B cell (primary cell): ENCODE results near the gene PARD3. TPM values are rescaled to one million over a fixed set of nuclear protein-coding genes. Genes with fewer than 3 reads are reported as not detected.

ENCODE experiments used
- ATAC-seq: fragments of 200-7000 bp; cut with Tn5 transposase; one replicate; pipeline ENCODE4 v1.10.0; 2021; ENCODE audit warnings: low read depth, mild to moderate bottlenecking, moderate number of reproducible peaks, moderate library complexity
- CTCF ChIA-PET: fragments of 350-600 bp; sonication (Branson Sonifier 250); formaldehyde crosslinking; loops from one replicate; lab custom pipeline; 2021; ENCODE audit warnings: antibody characterized with exemption, inconsistent platforms; lab: Charles Lee
- POLR2A ChIA-PET: fragments of 350-600 bp; sonication (Branson Sonifier 250); formaldehyde crosslinking; loops from one replicate; lab custom pipeline; 2021; ENCODE audit warnings: antibody characterized with exemption; lab: Charles Lee
- DNase-seq: peaks from one replicate; pipeline ENCODE4 v3.0.0; 2013
- H2AFZ ChIP-seq: 2 replicates; pipeline ENCODE4 v1.6.1; 2012; ENCODE audit warnings: mild to moderate bottlenecking, low read depth, low read length; ENCODE audit not compliant: insufficient read depth, poor library complexity, severe bottlenecking
- H3K27ac ChIP-seq, 2 donors: 1 replicate in 1 of 2; 2 replicates in 1 of 2; pipeline ENCODE4 v1.5.1; 2012 to 2013; ENCODE audit warnings: low read length in 2 of 2, mild to moderate bottlenecking in 2 of 2, moderate library complexity in 1 of 2
- H3K27me3 ChIP-seq, 4 experiments: fragments of 200-600 bp in 1 of 4; sonication (generic) in 1 of 4; replicated peaks in 1 of 4; 1 replicate in 2 of 4; 2 replicates in 2 of 4; pipeline versions ENCODE4 v1.6.1 to v1.7.0; 2013 to 2016; ENCODE audit warnings: low read length in 3 of 4, mild to moderate bottlenecking in 2 of 4, mixed read lengths in 1 of 4, moderate library complexity in 1 of 4; ENCODE audit not compliant: insufficient read depth in 4 of 4, control insufficient read depth in 3 of 4; ENCODE audit errors: control extremely low read depth in 1 of 4
- H3K36me3 ChIP-seq, 2 experiments: replicated peaks in 1 of 2; 1 replicate in 1 of 2; 2 replicates in 1 of 2; pipeline versions ENCODE4 v1.6.1 to v1.7.1; 2013; ENCODE audit warnings: low read length in 1 of 2; ENCODE audit not compliant: insufficient read depth in 2 of 2, control insufficient read depth in 1 of 2; ENCODE audit errors: control extremely low read depth in 1 of 2, extremely low read depth in 1 of 2
- H3K4me1 ChIP-seq, 2 donors: fragments of 200-600 bp in 1 of 2; sonication (generic) in 1 of 2; 1 replicate in 1 of 2; 2 replicates in 1 of 2; pipeline versions ENCODE4 v1.5.1 to v1.6.1; 2013 to 2017; ENCODE audit warnings: low read length in 2 of 2; ENCODE audit not compliant: control insufficient read depth in 2 of 2, insufficient read depth in 2 of 2
- H3K4me2 ChIP-seq: replicated peaks from 2 replicates; pipeline ENCODE3; 2012; ENCODE audit warnings: mild to moderate bottlenecking, low read depth, low read length; ENCODE audit not compliant: poor library complexity, severe bottlenecking
- H3K4me3 ChIP-seq, 5 experiments: fragments of 200-600 bp in 1 of 5; sonication (generic) in 1 of 5; 1 replicate in 3 of 5; 2 replicates in 2 of 5; pipeline versions ENCODE4 v1.5.1 to v1.7.0; 2011 to 2016; ENCODE audit warnings: low read length in 4 of 5, mild to moderate bottlenecking in 4 of 5, low read depth in 2 of 5, control low read depth in 1 of 5, moderate library complexity in 1 of 5; ENCODE audit not compliant: insufficient read depth in 1 of 5; ENCODE audit errors: control extremely low read depth in 1 of 5, extremely low read depth in 1 of 5
- H3K79me2 ChIP-seq: fragments of 200-600 bp; sonication (generic); one replicate; pipeline ENCODE4 v1.6.0; 2016; ENCODE audit warnings: low read length; ENCODE audit not compliant: control insufficient read depth, insufficient read depth
- H3K9ac ChIP-seq: fragments of 200-600 bp; sonication (generic); 2 replicates; pipeline ENCODE4 v1.6.1; 2017; ENCODE audit warnings: mild to moderate bottlenecking, low read length, moderate library complexity
- H3K9me3 ChIP-seq, 3 donors: one replicate each; pipeline versions ENCODE4 v1.6.1 to v1.7.1; 2013; ENCODE audit warnings: low read length in 2 of 3; ENCODE audit not compliant: control insufficient read depth in 2 of 3, insufficient read depth in 1 of 3; ENCODE audit errors: control extremely low read depth in 1 of 3
- H4K20me1 ChIP-seq: 2 replicates; pipeline ENCODE4 v1.6.0; 2012; ENCODE audit warnings: mild to moderate bottlenecking, low read length; ENCODE audit not compliant: insufficient read depth, control insufficient read depth, poor library complexity, severe bottlenecking
- H3K27ac Mint-ChIP-seq: one replicate; pipeline ENCODE4 v1.8.0; 2021; ENCODE audit warnings: mixed read lengths
- H3K27me3 Mint-ChIP-seq: one replicate; pipeline ENCODE4 v1.8.0; 2021; ENCODE audit warnings: mixed read lengths
- H3K4me1 Mint-ChIP-seq: one replicate; pipeline ENCODE4 v1.8.0; 2021; ENCODE audit warnings: mixed read lengths
- H3K4me3 Mint-ChIP-seq: one replicate; pipeline ENCODE4 v1.8.0; 2021; ENCODE audit warnings: mixed read lengths
- H3K9me3 Mint-ChIP-seq: one replicate; pipeline ENCODE4 v1.8.0; 2022; ENCODE audit warnings: mixed read lengths; ENCODE audit not compliant: insufficient read depth
- CTCF ChIP-seq: fragments of 200-600 bp; IDR thresholded peaks from one replicate; pipeline ENCODE4 v1.8.0; 2022; ENCODE audit warnings: antibody characterized with exemption, mild to moderate bottlenecking
- EZH2 ChIP-seq: IDR thresholded peaks from 2 replicates; pipeline ENCODE4 v1.6.1; 2012; ENCODE audit warnings: borderline replicate concordance, low read depth, mild to moderate bottlenecking, moderate library complexity, low read length; ENCODE audit not compliant: insufficient read depth, poor library complexity, severe bottlenecking
- WGBS: methylation state at CpG from one replicate; pipeline ENCODE4 v1.1.5; 2013; ENCODE audit warnings: missing lambda C conversion rate; ENCODE audit not compliant: insufficient coverage; 5-methylcytosine and 5-hydroxymethylcytosine counted together
- intact Hi-C: fragments of 100-400 bp; cut with micrococcal nuclease; formaldehyde crosslinking; loops from one replicate; pipeline ENCODE4 v1.10.0; 2022
- polyA plus RNA-seq: library from polyadenylated mRNA; depleted of rRNA; stranded (reverse); fragments of >200 nt; gene quantifications from 2 replicates; pipeline ENCODE4 v1.2.3, GENCODE V29; 2012
- total RNA-seq, 2 donors: library from RNA; stranded (reverse); fragments of 120-200 nt in 1 of 2; gene quantifications; 1 replicate in 1 of 2; 2 replicates in 1 of 2; pipeline versions ENCODE4 v1.2.3 to v1.2.4, GENCODE V29; 2013 to 2022

Gene PARD3
- total and polyA plus RNA-seq, 2 donors (not counting 1 experiment from before 2014, with no cell fraction given) = not detected

- intact Hi-C loops = no loop called here
These were observed 201.6 kb downstream of the PARD3 start for GRCh38 chr10:34613491-34613890.

GRCh38 chr10:34612938-34613337 lies 202.2 kb downstream of the PARD3 start:
- CTCF ChIA-PET = interaction anchor here (1.2 kb wide), 1 partner anchor 8 kb away, joined by 3 read pairs; no protein-coding TSS in a partner anchor

More at GRCh38 chr10:34613491-34613890, 201.6 kb downstream of the PARD3 start:
- Histone ChIP-seq H3K9ac (no peak overlapping the region), H3K9me3 (no peaks in the 10 kb centered on the region), H3K36me3 (no peaks in the 10 kb centered on the region), H3K4me1 (no peaks in the 10 kb centered on the region), H3K79me2 (no peaks in the 10 kb centered on the region), H3K4me3 (no peak overlapping the region), H3K4me2 (no peak overlapping the region), H3K27ac (no peak overlapping the region), H4K20me1 (no peaks in the 10 kb centered on the region), H2AFZ (no peak overlapping the region), H3K27me3 (no peaks in the 10 kb centered on the region)
- no peaks in the 10 kb centered on the region for H3K9me3 Mint-ChIP-seq
- H3K27ac Mint-ChIP-seq = no peak overlapping the region
- ChIA-PET CTCF (no interaction called here), POLR2A (no interaction called here)
- H3K4me1 Mint-ChIP-seq = no peaks in the 10 kb centered on the region
- TF ChIP-seq CTCF = no peak
- TF ChIP-seq EZH2 = no peak
- peaks cover 11% of the 10 kb centered on the region for H3K27me3 Mint-ChIP-seq
- DNase-seq (no peak), ATAC-seq (no peak)
- no peak overlapping the region for H3K4me3 Mint-ChIP-seq
- WGBS = no CpG with 5 or more reads among the region's 3 CpGs

More at GRCh38 chr10:34612938-34613337, 202.2 kb downstream of the PARD3 start:
- Histone ChIP-seq H3K27me3 (no peaks in the 10 kb centered on the region), H3K9ac (no peak overlapping the region), H3K4me3 (no peak overlapping the region), H3K4me2 (no peak overlapping the region), H3K36me3 (no peaks in the 10 kb centered on the region), H2AFZ (no peak overlapping the region), H3K27ac (no peak overlapping the region), H4K20me1 (no peaks in the 10 kb centered on the region), H3K9me3 (no peaks in the 10 kb centered on the region), H3K4me1 (no peaks in the 10 kb centered on the region), H3K79me2 (no peaks in the 10 kb centered on the region)
- ATAC-seq = no peak
- DNase-seq = no peak
- Mint-ChIP-seq H3K4me3 (no peak overlapping the region), H3K27me3 (peaks cover 11% of the 10 kb centered on the region), H3K9me3 (no peaks in the 10 kb centered on the region), H3K27ac (no peak overlapping the region), H3K4me1 (no peaks in the 10 kb centered on the region)
- no peak for TF ChIP-seq CTCF
- no peak for TF ChIP-seq EZH2
- intact Hi-C loops = no loop called here
- WGBS = no CpG with 5 or more reads among the region's 1 CpG
- POLR2A ChIA-PET = no interaction called here
